EL (cell line): Measurements from ENCODE around the gene EML4.
A peak's percentile ranks its signal among the peaks of the same experiment; 100 is the strongest.

Experiments used
- DNase-seq: peaks from one replicate; pipeline ENCODE4 v3.0.0-alpha.2; 2016

The EML4 gene

DNA sequence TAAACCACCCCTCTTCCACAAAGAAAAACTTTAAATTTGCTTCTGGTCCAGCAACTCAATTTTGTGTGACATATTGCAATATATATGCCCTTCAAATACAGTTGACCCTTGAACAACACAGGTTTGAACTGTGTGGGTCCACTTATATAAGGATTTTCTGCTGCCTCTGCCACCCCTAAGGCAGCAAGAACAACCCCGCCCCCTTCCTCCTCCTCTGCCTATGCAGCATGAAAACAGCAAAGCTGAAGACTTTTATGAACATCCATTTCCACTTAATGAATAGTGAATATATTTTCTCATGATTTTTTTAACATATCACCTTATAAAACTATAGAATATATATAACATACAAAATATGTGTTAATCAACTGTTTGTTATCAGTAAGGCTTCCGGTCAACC lies 58.3 kb downstream of the EML4 start:
- no peak for DNase-seq

- no peak for DNase-seq
These were observed 58.9 kb downstream of the EML4 start for GRCh38 chr2:42228101-42228500.

- no peak for DNase-seq
These were observed 60.8 kb downstream of the EML4 start for GRCh38 chr2:42229949-42230348.

GRCh38 chr2:42230891-42231290 lies 61.7 kb downstream of the EML4 start:
- no peak for DNase-seq

GRCh38 chr2:42232024-42232423 lies 62.9 kb downstream of the EML4 start:
- no peak for DNase-seq

- DNase-seq, result peak; percentile 4
These were observed 64.9 kb downstream of the EML4 start for GRCh38 chr2:42233976-42234441.

DNA sequence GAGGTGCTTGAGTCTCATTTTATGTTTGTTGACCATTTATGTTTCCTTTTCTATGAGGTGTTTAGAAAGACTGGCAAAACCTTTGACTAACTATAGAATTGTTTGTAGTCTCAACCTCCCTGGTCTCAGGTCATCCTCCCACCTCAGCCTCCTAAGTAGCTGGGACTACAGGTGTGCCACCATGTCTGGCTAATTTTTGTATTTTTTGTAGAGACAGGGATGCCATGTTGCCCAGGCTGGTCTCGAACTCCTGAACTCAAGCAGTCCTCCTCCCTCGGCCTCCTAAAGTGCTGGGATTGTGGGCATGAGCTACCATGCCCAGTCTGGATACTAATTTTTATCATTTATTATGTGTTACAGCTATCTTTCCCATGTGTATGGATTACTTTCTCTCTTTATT lies 67.8 kb downstream of the EML4 start:
- DNase-seq, result no peak

DNA sequence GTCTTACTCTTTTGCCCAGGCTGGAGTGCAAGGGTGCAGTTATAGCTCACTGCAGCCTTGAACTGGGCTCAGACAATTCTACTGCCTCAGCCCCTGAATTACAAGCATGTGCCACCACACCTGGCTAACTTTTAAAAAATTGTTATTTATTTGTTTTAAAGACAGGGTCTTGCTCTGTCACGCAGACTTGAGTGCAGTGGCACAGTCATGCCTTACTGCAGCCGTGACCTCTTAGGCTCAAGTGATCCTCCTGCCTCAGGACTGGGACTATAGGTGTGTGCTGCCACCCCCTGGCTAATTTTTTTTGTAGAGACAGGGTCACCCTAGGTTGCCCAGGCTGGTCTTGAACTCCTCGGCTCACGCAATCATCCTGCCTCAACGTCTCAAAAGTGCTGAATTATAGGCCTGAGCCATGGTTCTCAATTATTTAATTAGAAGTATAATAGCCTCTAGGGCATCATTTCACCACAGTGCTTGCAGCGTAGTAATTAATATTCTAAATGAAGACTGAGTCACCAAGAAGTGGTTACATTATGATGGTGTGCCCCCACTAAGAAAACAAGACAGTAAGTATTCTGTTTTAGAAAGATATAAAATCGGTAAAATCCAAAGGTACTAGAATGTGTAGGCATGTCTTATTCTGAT lies 69.6 kb downstream of the EML4 start:
- peak; percentile 13 for DNase-seq

- DNase-seq, result no peak
These were observed 70.1 kb downstream of the EML4 start for GRCh38 chr2:42239289-42239661.

DNA sequence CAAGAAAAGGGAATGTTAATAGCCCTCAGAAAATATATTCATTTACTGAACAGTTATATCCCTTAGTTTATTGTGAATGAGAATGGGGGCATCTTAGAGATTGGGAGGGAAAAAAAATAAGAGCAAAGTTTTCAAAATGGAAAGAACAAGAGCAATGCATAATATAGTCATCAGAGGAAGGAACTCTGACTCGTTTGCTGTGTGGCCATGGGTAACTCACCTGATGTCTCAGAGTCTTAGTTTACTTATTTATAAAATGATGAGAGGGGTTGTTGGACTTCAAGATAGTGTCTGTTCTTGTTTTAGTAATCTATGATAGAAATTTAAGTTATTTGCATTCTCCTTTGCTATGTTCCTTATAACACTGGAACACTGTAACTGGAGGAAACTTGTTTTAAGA lies 70.7 kb downstream of the EML4 start:
- DNase-seq, result no peak

- no peak for DNase-seq
These were observed 72.4 kb downstream of the EML4 start for GRCh38 chr2:42241517-42241916.

- DNase-seq, result no peak
These were observed 74.1 kb downstream of the EML4 start for GRCh38 chr2:42243297-42243696.

- no peak for DNase-seq
These were observed 75.4 kb downstream of the EML4 start for GRCh38 chr2:42244520-42244919.

GRCh38 chr2:42245396-42245795 lies 76.2 kb downstream of the EML4 start:
- no peak for DNase-seq

DNA sequence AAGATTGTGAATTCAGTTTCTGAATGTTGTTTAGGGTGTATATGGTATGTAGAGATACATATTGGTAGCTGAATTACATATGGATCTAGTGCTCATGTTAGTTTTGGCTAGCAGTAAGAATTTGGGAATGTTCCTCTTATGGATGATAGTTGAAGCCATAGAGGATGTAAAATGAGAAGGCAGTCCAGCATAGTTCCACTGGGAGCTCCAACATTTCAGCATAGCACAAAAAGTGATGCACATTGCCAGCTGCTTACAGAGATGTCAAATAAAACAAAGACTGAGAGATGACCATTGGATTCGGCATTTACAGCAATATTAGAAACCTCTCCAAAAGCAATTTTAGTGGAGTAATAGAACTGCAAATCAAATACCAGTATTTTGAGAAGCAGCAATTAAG lies 77.4 kb downstream of the EML4 start:
- DNase-seq, result no peak

GRCh38 chr2:42248846-42249245 lies 79.7 kb downstream of the EML4 start:
- DNase-seq, result no peak

DNA sequence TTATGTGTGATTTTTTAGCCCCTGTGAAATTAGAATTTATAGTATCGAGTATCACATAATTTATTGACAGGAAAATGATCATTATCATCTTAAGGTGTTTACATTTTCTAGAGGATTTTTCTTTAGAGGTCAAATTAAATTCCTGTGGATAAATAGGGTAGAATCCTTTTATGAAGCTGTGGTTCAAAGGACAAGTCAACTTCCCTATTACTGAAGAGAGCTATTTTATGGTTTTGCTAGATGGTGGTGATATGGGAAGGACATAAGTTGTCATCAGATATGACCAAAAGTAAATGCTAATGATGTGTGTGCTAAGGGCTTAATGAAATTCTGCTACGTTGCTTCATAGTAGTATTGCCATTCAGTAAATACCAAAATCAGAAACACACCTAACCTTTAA lies 80.1 kb downstream of the EML4 start:
- no peak for DNase-seq

DNA sequence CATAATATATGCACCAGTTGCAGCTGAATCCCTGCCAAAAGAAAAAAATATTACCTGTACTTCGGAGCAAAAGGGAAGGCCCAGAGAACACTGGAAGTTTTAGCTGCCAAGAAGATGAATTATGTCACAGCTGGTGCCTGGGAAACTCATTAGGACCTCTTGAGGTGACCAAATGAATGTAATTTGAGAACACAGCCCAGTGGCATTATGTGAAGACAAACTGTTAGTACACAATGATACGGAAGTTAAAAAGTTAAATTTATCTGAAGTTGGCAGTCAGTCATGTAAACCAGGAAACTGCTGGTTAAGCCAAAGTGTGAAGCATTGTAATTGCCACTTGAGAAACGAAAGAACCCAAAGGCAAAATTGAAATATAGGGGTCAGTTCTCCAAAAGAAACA lies 80.7 kb downstream of the EML4 start:
- no peak for DNase-seq

GRCh38 chr2:42250925-42251324 lies 81.8 kb downstream of the EML4 start:
- no peak for DNase-seq

- no peak for DNase-seq
These were observed 83.3 kb downstream of the EML4 start for GRCh38 chr2:42252464-42252863.

DNA sequence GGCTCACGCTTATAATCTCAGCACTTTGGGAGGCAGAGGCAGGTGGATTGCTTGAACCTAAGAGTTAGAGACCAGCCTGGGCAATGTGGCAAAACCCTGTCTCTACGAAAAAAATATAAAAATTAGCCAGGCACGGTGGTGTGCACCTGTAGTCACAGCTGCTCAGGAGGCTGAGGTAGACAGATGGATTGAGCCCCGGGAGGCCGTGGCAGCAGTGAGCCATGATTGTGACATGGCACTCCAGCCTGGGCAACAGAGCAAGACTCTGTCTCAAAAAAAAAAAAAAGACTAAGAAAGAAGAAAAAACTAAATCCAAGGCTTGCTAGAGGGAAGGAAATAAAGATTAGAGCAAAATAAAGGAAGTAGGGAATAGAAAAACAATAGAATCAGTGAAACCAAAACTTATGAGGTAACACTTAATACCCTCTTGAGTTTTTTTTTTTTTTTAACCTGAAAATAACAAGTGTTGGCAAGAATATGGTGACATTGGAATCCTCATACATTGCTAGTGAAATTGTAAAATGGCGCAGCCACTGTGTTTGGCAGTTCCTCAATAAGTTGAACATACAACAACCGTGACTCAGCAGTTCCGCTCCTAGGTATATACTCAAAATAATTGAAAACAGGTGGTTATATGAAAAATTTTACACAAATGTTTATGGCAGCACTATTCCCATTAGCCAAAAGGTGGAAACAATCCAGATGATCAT lies 85.2 kb downstream of the EML4 start:
- no peak for DNase-seq

DNA sequence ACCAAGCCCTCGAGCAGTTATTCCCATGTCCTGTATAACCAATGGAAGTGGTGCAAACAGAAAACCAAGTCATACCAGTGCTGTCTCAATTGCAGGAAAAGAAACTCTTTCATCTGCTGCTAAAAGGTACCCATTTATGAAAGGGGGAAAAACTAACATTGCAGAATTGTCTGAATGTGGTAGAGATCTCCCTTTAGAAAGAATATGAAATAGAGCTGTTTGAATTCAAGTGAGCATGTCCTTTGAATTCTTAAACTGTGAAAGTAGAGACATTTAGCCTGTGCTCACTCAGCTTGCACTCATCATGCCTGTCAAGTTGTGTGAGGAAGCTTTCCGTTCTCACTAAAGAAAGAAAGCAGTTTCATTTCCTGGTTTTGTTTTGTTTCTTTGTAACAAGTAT lies 87.4 kb downstream of the EML4 start:
- DNase-seq, result no peak

- DNase-seq, result no peak
These were observed 92.5 kb downstream of the EML4 start for GRCh38 chr2:42261518-42262195.

GRCh38 chr2:42266236-42266635 lies 97.1 kb downstream of the EML4 start:
- DNase-seq, result no peak
